DOHH2 (cell line): ENCODE data around the gene TRIM64.
"Not testable (repeated sequence)": the region's sequence is repeated elsewhere in the genome, so short reads cannot be mapped to it uniquely, and the experiment has no call there.

ENCODE experiments used
- H3F3A ChIP-seq: fragments of 200-600 bp; sonication (generic), shearing (Covaris generic); 2 replicates; pipeline ENCODE4 v1.6.0; 2016; ENCODE audit warnings: antibody characterized with exemption, mild to moderate bottlenecking; ENCODE audit not compliant: control insufficient read depth, insufficient read depth
- H3K27ac ChIP-seq: fragments of 200-600 bp; sonication (generic); 2 replicates; pipeline ENCODE4 v1.5.1; 2014; ENCODE audit warnings: low read depth, mild to moderate bottlenecking, low read length, moderate library complexity
- H3K27me3 ChIP-seq: fragments of 200-600 bp; sonication (generic); 2 replicates; pipeline ENCODE4 v1.6.1; 2014; ENCODE audit warnings: mild to moderate bottlenecking, low read length, mixed read lengths; ENCODE audit not compliant: control insufficient read depth
- H3K36me3 ChIP-seq: fragments of 200-600 bp; sonication (generic); 2 replicates; pipeline ENCODE4 v1.6.1; 2014; ENCODE audit warnings: mild to moderate bottlenecking, low read length, moderate library complexity, mixed read lengths; ENCODE audit not compliant: control insufficient read depth
- H3K4me1 ChIP-seq: fragments of 200-600 bp; sonication (generic); 2 replicates; pipeline ENCODE4 v1.6.1; 2014; ENCODE audit warnings: mild to moderate bottlenecking, low read length, mixed read lengths; ENCODE audit not compliant: control insufficient read depth
- H3K4me2 ChIP-seq: fragments of 200-600 bp; sonication (generic); 2 replicates; pipeline ENCODE4 v1.6.0; 2014; ENCODE audit warnings: mild to moderate bottlenecking, low read length, moderate library complexity
- H3K4me3 ChIP-seq: fragments of 200-600 bp; sonication (generic); 2 replicates; pipeline ENCODE4 v1.5.1; 2014; ENCODE audit warnings: mild to moderate bottlenecking, low read length, mixed read lengths
- H3K79me2 ChIP-seq: fragments of 200-600 bp; sonication (generic); 2 replicates; pipeline ENCODE4 v1.6.1; 2014; ENCODE audit warnings: mild to moderate bottlenecking, low read length, mixed read lengths; ENCODE audit not compliant: control insufficient read depth
- H3K9me2 ChIP-seq: fragments of 200-600 bp; sonication (generic); replicated peaks from 2 replicates; pipeline ENCODE4 v1.6.1; 2014; ENCODE audit warnings: mild to moderate bottlenecking, low read length, mixed read lengths; ENCODE audit not compliant: control insufficient read depth
- H3K9me3 ChIP-seq: fragments of 200-600 bp; sonication (generic); 2 replicates; pipeline ENCODE4 v1.6.1; 2014; ENCODE audit warnings: antibody characterized with exemption, low read length, mixed read lengths; ENCODE audit not compliant: control insufficient read depth, insufficient read depth
- H4K20me1 ChIP-seq: fragments of 200-600 bp; sonication (generic); 2 replicates; pipeline ENCODE4 v1.6.0; 2014; ENCODE audit warnings: low read depth, mild to moderate bottlenecking, antibody characterized with exemption, low read length, moderate library complexity; ENCODE audit not compliant: control insufficient read depth, insufficient read depth
- CTCF ChIP-seq: fragments of 200-600 bp; sonication (generic); IDR thresholded peaks from one replicate; pipeline ENCODE4 v1.5.1; 2014; ENCODE audit warnings: antibody characterized with exemption, mild to moderate bottlenecking, low read depth, low read length; ENCODE audit not compliant: poor library complexity, severe bottlenecking
- EZH2phosphoT487 ChIP-seq: fragments of 200-600 bp; sonication (generic); IDR thresholded peaks from 2 replicates; pipeline ENCODE4 v1.6.1; 2017; ENCODE audit warnings: borderline replicate concordance, mild to moderate bottlenecking, antibody characterized with exemption, low read length, moderate library complexity, mixed read lengths

The TRIM64 gene

DNA sequence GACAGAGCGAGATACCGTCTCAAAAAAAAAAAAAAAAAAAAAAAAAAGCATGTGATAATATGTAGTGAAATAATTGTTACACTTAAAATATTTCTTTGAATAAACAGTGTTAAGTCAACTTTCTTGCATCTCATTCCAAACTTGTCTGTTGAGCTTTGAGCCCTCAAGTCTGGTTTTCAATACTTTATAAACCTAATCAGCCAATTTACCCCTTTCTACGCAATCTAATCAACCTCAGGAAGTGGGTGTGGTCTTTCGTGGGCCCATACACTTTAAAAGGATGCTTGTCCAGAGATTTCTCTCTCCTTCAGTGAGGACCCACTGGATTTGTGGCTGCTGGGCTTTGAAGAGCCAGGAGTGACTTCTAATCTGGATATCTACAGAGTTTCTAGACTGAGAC is at the start of gene TRIM64:
TSS of gene TRIM64 (plus strand) at position 301 of the 400 bp plus-strand sequence. CDS start 2,467 bp downstream, outside the sequence.
- H3K27ac ChIP-seq, H3K4me3 ChIP-seq, H3K9me2 ChIP-seq: not testable (repeated sequence)

GRCh38 chr11:89922195-89922660 is 43.6 kb upstream of the TRIM64 start, which contains the start of gene TRIM49D1:
TSS of gene TRIM49D1 (minus strand) at chr11:89922245. CDS start at chr11:89917710, 4,535 bp downstream.
- no peak within 1 kb of the TSS for H3K27ac ChIP-seq
- H3K9me2 ChIP-seq = no peaks in the 10 kb centered on the region
- H3K4me2 ChIP-seq = no peak within 1 kb of the TSS
- H4K20me1 ChIP-seq = no peaks in the 10 kb centered on the region
- H3K4me3 ChIP-seq = no peak within 1 kb of the TSS
- H3K9me3 ChIP-seq = no peaks in the 10 kb centered on the region
- no peaks in the 10 kb centered on the region for H3F3A ChIP-seq
- H3K36me3 ChIP-seq = no peaks in the 10 kb centered on the region
- H3K27me3 ChIP-seq = no peaks in the 10 kb centered on the region
- TF ChIP-seq CTCF (no peak), EZH2phosphoT487 (no peak)
- no peaks in the 10 kb centered on the region for H3K4me1 ChIP-seq
- H3K79me2 ChIP-seq = no peaks in the 10 kb centered on the region

More for the DNA sequence above, at the start of gene TRIM64:
- not testable (repeated sequence) for H3K9me3 ChIP-seq, H3K4me2 ChIP-seq, H3K36me3 ChIP-seq, H3K27me3 ChIP-seq, H3K4me1 ChIP-seq, H4K20me1 ChIP-seq, H3K79me2 ChIP-seq, H3F3A ChIP-seq

DNA sequence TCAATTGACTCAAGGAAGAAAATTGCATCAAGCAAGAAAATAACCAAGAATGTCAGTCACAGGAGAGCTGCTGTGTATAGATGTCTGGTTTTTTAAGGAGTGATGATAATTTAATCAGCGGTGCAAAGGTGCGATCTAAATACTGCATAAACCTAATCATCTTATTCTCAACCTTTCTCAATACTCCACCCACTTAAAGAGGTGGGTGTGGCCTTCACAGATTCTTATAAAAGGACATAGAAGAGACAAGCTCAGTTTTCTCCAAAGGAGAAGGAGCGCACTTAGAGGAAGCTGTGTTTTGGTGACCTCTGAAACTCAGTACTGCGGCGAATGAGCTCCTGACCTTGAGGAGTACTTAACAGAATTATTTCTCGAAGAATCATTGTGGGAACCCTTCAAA is 42.1 kb upstream of the TRIM64 start, which contains the start of gene TRIM49D2:
TSS of gene TRIM49D2 (plus strand) at position 301 of the 400 bp plus-strand sequence. CDS start 2,698 bp downstream, outside the sequence.
- not testable (repeated sequence) for H3K27me3 ChIP-seq, H4K20me1 ChIP-seq, H3K4me1 ChIP-seq, H3K9me3 ChIP-seq, H3F3A ChIP-seq, H3K79me2 ChIP-seq, H3K36me3 ChIP-seq, H3K4me2 ChIP-seq, H3K27ac ChIP-seq, H3K4me3 ChIP-seq, H3K9me2 ChIP-seq

- H3K4me3 ChIP-seq, H3K27me3 ChIP-seq, H3K9me3 ChIP-seq, H3K79me2 ChIP-seq, H3K4me2 ChIP-seq, H3K36me3 ChIP-seq, H3K27ac ChIP-seq, H3K4me1 ChIP-seq, H3F3A ChIP-seq, H3K9me2 ChIP-seq, H4K20me1 ChIP-seq: not testable (repeated sequence)
Observed at GRCh38 chr11:89960833-89961232, 5.0 kb upstream of the TRIM64 start.
